Esophagus muscularis mucosa (tissue), 2 donors: ENCODE results near the gene WDFY4.

ENCODE experiments used
- EP300 ChIP-seq: sonication (generic); formaldehyde crosslinking; IDR thresholded peaks from one replicate; pipeline ENCODE4 v1.6.1; 2017; ENCODE audit warnings: antibody characterized with exemption
- POLR2A ChIP-seq: fragments of 450-650 bp; IDR thresholded peaks from one replicate; pipeline ENCODE4 v1.6.1; 2017; ENCODE audit warnings: antibody characterized with exemption, moderate library complexity, mild to moderate bottlenecking, low read depth

GRCh38 chr10:48819783-48820182, 135.1 kb downstream of the WDFY4 start:
- TF ChIP-seq POLR2A: no peak
- no peak for TF ChIP-seq EP300
